Neuron (in vitro differentiated cells): ENCODE data around the gene PTPRN2.

Experiments used
- H2AFZ ChIP-seq: one replicate; pipeline ENCODE4 v1.6.1; 2013; ENCODE audit warnings: low read depth, mild to moderate bottlenecking, inconsistent platforms, low read length, moderate library complexity
- H3K27me3 ChIP-seq: one replicate; pipeline ENCODE4 v1.6.1; 2013; ENCODE audit warnings: low read length; ENCODE audit not compliant: insufficient read depth
- H3K36me3 ChIP-seq: one replicate; pipeline ENCODE4 v1.6.1; 2013; ENCODE audit warnings: low read length; ENCODE audit not compliant: insufficient read depth
- H3K4me1 ChIP-seq: one replicate; pipeline ENCODE4 v1.6.1; 2013; ENCODE audit warnings: low read length; ENCODE audit not compliant: insufficient read depth
- H3K4me3 ChIP-seq: 2 replicates; pipeline ENCODE4 v1.5.1; 2013; ENCODE audit warnings: mild to moderate bottlenecking, low read length, moderate library complexity
- H3K9me3 ChIP-seq: one replicate; pipeline ENCODE4 v1.6.1; 2013; ENCODE audit warnings: low read length

The PTPRN2 gene

GRCh38 chr7:157840174-157840913 is 747.3 kb downstream of the PTPRN2 start:
- H3K27me3 ChIP-seq = no peaks in the 10 kb centered on the region
- peaks cover 3% of the 10 kb centered on the region for H3K9me3 ChIP-seq
- no peak overlapping the region for H2AFZ ChIP-seq
- H3K4me3 ChIP-seq = no peak overlapping the region
- no peaks in the 10 kb centered on the region for H3K36me3 ChIP-seq
- peaks cover 38% of the 10 kb centered on the region for H3K4me1 ChIP-seq

GRCh38 chr7:157839672-157840167 is 747.9 kb downstream of the PTPRN2 start:
- Histone ChIP-seq H3K4me1 (peaks cover 45% of the 10 kb centered on the region), H2AFZ (no peak overlapping the region), H3K9me3 (no peaks in the 10 kb centered on the region), H3K4me3 (no peak overlapping the region), H3K36me3 (no peaks in the 10 kb centered on the region), H3K27me3 (no peaks in the 10 kb centered on the region)

GRCh38 chr7:157839226-157839625 is 748.4 kb downstream of the PTPRN2 start:
- H2AFZ ChIP-seq = no peak overlapping the region
- no peaks in the 10 kb centered on the region for H3K9me3 ChIP-seq
- no peaks in the 10 kb centered on the region for H3K27me3 ChIP-seq
- H3K36me3 ChIP-seq = no peaks in the 10 kb centered on the region
- peaks cover 49% of the 10 kb centered on the region for H3K4me1 ChIP-seq
- H3K4me3 ChIP-seq = no peak overlapping the region

GRCh38 chr7:157837561-157837960 is 750.1 kb downstream of the PTPRN2 start:
- Histone ChIP-seq H3K4me3 (no peak overlapping the region), H3K4me1 (peaks cover 40% of the 10 kb centered on the region), H3K27me3 (no peaks in the 10 kb centered on the region), H2AFZ (no peak overlapping the region), H3K9me3 (no peaks in the 10 kb centered on the region), H3K36me3 (no peaks in the 10 kb centered on the region)

GRCh38 chr7:157837047-157837446 is 750.6 kb downstream of the PTPRN2 start:
- Histone ChIP-seq H3K4me1 (peaks cover 34% of the 10 kb centered on the region), H3K36me3 (no peaks in the 10 kb centered on the region), H3K9me3 (no peaks in the 10 kb centered on the region), H3K4me3 (no peak overlapping the region), H2AFZ (no peak overlapping the region), H3K27me3 (no peaks in the 10 kb centered on the region)

- peaks cover 15% of the 10 kb centered on the region for H3K4me1 ChIP-seq
- peak overlapping the region; percentile 39 for H2AFZ ChIP-seq
- H3K9me3 ChIP-seq = no peaks in the 10 kb centered on the region
- no peak overlapping the region for H3K4me3 ChIP-seq
- no peaks in the 10 kb centered on the region for H3K36me3 ChIP-seq
- no peaks in the 10 kb centered on the region for H3K27me3 ChIP-seq
Observed at GRCh38 chr7:157834501-157835163, 753.0 kb downstream of the PTPRN2 start.

GRCh38 chr7:157832866-157833607 is 754.6 kb downstream of the PTPRN2 start:
- Histone ChIP-seq H3K27me3 (no peaks in the 10 kb centered on the region), H3K36me3 (no peaks in the 10 kb centered on the region), H2AFZ (no peak overlapping the region), H3K9me3 (no peaks in the 10 kb centered on the region), H3K4me3 (no peak overlapping the region), H3K4me1 (peaks cover 15% of the 10 kb centered on the region)

- Histone ChIP-seq H3K36me3 (no peaks in the 10 kb centered on the region), H3K4me3 (no peak overlapping the region), H3K27me3 (no peaks in the 10 kb centered on the region), H3K9me3 (no peaks in the 10 kb centered on the region), H2AFZ (no peak overlapping the region), H3K4me1 (peaks cover 15% of the 10 kb centered on the region)
Observed at GRCh38 chr7:157832421-157832820, 755.2 kb downstream of the PTPRN2 start.

GRCh38 chr7:157832006-157832405 is 755.6 kb downstream of the PTPRN2 start:
- H3K4me1 ChIP-seq = peaks cover 15% of the 10 kb centered on the region
- no peaks in the 10 kb centered on the region for H3K9me3 ChIP-seq
- H2AFZ ChIP-seq = no peak overlapping the region
- H3K27me3 ChIP-seq = no peaks in the 10 kb centered on the region
- H3K4me3 ChIP-seq = no peak overlapping the region
- H3K36me3 ChIP-seq = no peaks in the 10 kb centered on the region

GRCh38 chr7:157831143-157831905 is 756.3 kb downstream of the PTPRN2 start:
- no peak overlapping the region for H2AFZ ChIP-seq
- no peaks in the 10 kb centered on the region for H3K36me3 ChIP-seq
- no peaks in the 10 kb centered on the region for H3K27me3 ChIP-seq
- H3K4me1 ChIP-seq = peaks cover 15% of the 10 kb centered on the region
- no peaks in the 10 kb centered on the region for H3K9me3 ChIP-seq
- H3K4me3 ChIP-seq = no peak overlapping the region

- H3K27me3 ChIP-seq = no peaks in the 10 kb centered on the region
- H3K9me3 ChIP-seq = peaks cover 2% of the 10 kb centered on the region
- H3K4me3 ChIP-seq = no peak overlapping the region
- no peak overlapping the region for H2AFZ ChIP-seq
- peaks cover 10% of the 10 kb centered on the region for H3K4me1 ChIP-seq
- no peaks in the 10 kb centered on the region for H3K36me3 ChIP-seq
Observed at GRCh38 chr7:157830331-157830730, 757.3 kb downstream of the PTPRN2 start.

- Histone ChIP-seq H3K4me1 (peaks cover 2% of the 10 kb centered on the region), H3K4me3 (no peak overlapping the region), H3K27me3 (no peaks in the 10 kb centered on the region), H3K36me3 (no peaks in the 10 kb centered on the region), H3K9me3 (peaks cover 2% of the 10 kb centered on the region), H2AFZ (no peak overlapping the region)
Observed at GRCh38 chr7:157829491-157829890, 758.1 kb downstream of the PTPRN2 start.
